Prostate gland (tissue), 2 donors: ENCODE data around the gene ABCA13.

Source experiments
- POLR2A ChIP-seq: fragments of 450-650 bp; IDR thresholded peaks from one replicate; pipeline ENCODE4 v1.6.1; 2016; ENCODE audit warnings: antibody characterized with exemption, mild to moderate bottlenecking
- TF ChIP-seq, protein P1 (sequence below), 4 experiments: fragments of 200-600 bp in 2 of 4; fragments of 450-650 bp in 2 of 4; sonication (generic) in 2 of 4; IDR thresholded peaks; 1 replicate in 3 of 4; 2 replicates in 1 of 4; pipeline ENCODE4 v1.5.1; 2016 to 2019; ENCODE audit warnings: antibody characterized with exemption in 4 of 4, mild to moderate bottlenecking in 2 of 4, moderate library complexity in 2 of 4

DNA sequence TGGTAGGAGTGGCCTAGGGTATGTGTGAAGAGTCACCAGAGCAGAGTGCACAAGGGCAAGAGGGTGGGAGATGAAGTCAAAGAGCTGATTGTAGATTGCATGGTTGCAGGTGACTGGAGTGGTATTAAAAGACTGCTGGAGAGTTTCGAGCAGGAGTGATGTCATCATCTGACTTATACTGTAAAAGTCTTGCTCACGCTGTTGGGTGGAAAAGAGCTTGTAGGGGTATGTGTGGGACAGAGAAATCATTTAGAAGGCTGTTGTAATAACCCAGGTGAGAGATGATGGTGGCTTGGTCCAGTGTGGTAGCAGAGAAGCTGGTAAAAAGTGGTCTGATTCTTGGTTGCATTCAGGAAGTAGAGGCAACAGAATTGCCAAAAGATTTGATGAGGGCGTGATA lies 184.1 kb downstream of the ABCA13 start:
- TF ChIP-seq, protein P1, sequence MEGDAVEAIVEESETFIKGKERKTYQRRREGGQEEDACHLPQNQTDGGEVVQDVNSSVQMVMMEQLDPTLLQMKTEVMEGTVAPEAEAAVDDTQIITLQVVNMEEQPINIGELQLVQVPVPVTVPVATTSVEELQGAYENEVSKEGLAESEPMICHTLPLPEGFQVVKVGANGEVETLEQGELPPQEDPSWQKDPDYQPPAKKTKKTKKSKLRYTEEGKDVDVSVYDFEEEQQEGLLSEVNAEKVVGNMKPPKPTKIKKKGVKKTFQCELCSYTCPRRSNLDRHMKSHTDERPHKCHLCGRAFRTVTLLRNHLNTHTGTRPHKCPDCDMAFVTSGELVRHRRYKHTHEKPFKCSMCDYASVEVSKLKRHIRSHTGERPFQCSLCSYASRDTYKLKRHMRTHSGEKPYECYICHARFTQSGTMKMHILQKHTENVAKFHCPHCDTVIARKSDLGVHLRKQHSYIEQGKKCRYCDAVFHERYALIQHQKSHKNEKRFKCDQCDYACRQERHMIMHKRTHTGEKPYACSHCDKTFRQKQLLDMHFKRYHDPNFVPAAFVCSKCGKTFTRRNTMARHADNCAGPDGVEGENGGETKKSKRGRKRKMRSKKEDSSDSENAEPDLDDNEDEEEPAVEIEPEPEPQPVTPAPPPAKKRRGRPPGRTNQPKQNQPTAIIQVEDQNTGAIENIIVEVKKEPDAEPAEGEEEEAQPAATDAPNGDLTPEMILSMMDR (IDR thresholded peaks at IDR 0.05) = no peak
- TF ChIP-seq POLR2A = no peak
